Measurements from ENCODE around the gene CITED4.

The CITED4 gene

DNA sequence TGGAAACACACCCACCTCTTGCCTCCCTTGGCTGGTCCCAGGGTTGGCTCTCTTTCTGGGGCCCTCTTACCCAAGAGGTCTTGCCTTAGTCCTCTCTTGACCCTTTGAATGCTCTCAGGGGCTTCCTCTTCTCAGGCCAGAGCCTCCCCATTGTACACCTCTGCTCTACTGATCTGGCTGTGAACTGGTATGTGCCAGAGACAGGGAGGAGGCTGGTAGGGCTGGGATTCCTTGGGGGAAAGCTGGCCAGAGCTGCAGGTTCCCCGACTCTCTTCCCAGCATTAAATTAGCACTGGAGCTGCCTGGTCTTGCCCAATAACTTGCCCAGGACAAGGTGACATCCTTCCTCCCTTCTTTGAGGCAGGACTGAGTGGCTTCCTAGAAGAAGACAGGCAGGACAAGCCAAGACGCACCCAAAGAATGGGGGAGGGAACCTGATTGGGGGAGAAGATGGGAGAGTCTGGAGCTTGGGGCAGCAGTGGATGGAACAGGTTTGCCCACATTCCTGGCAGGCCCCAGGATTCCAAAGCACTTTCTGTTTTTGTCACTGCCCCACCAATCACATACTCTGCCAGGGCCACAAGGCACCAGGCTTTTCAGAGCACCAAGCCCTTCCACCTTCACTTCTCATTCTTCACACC, 37.2 kb upstream of the CITED4 start:
- TF ChIP-seq, protein P1, sequence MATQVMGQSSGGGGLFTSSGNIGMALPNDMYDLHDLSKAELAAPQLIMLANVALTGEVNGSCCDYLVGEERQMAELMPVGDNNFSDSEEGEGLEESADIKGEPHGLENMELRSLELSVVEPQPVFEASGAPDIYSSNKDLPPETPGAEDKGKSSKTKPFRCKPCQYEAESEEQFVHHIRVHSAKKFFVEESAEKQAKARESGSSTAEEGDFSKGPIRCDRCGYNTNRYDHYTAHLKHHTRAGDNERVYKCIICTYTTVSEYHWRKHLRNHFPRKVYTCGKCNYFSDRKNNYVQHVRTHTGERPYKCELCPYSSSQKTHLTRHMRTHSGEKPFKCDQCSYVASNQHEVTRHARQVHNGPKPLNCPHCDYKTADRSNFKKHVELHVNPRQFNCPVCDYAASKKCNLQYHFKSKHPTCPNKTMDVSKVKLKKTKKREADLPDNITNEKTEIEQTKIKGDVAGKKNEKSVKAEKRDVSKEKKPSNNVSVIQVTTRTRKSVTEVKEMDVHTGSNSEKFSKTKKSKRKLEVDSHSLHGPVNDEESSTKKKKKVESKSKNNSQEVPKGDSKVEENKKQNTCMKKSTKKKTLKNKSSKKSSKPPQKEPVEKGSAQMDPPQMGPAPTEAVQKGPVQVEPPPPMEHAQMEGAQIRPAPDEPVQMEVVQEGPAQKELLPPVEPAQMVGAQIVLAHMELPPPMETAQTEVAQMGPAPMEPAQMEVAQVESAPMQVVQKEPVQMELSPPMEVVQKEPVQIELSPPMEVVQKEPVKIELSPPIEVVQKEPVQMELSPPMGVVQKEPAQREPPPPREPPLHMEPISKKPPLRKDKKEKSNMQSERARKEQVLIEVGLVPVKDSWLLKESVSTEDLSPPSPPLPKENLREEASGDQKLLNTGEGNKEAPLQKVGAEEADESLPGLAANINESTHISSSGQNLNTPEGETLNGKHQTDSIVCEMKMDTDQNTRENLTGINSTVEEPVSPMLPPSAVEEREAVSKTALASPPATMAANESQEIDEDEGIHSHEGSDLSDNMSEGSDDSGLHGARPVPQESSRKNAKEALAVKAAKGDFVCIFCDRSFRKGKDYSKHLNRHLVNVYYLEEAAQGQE (IDR thresholded peaks at IDR 0.05; ENCODE audit: low read depth), result no peak
- TF ChIP-seq TEAD4 (IDR thresholded peaks at IDR 0.05) (peak; percentile 99), NFIC (IDR thresholded peaks at IDR 0.05) (peak; percentile 83), EP300 (IDR thresholded peaks at IDR 0.05; ENCODE audit: borderline replicate concordance) (peak; percentile 89), CREB1 (IDR thresholded peaks at IDR 0.05; ENCODE audit: low read depth) (0 out of 2 replicates have a peak, but pooled peaks have one; percentile 30), YY1 (IDR thresholded peaks at IDR 0.05; ENCODE audit: low read depth) (peak; percentile 67; the same call in 1 of the 2 replicates), RAD21 (IDR thresholded peaks at IDR 0.05; ENCODE audit: low read depth) (peak; percentile 10), TAF1 (IDR thresholded peaks at IDR 0.05; ENCODE audit: low read depth) (no peak), CEBPB (IDR thresholded peaks at IDR 0.05) (peak; percentile 55; the same call in 1 of the 2 replicates), EGR1 (IDR thresholded peaks at IDR 0.05) (no peak), FOXM1 (IDR thresholded peaks at IDR 0.05; ENCODE audit: borderline replicate concordance, low read depth) (peak; percentile 77), ZBTB7A (IDR thresholded peaks at IDR 0.05; ENCODE audit: low read depth) (no peak), TCF12 (IDR thresholded peaks at IDR 0.05; ENCODE audit: low read depth) (peak; percentile 90)
- TF ChIP-seq, protein P2, sequence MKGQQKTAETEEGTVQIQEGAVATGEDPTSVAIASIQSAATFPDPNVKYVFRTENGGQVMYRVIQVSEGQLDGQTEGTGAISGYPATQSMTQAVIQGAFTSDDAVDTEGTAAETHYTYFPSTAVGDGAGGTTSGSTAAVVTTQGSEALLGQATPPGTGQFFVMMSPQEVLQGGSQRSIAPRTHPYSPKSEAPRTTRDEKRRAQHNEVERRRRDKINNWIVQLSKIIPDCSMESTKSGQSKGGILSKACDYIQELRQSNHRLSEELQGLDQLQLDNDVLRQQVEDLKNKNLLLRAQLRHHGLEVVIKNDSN (IDR thresholded peaks at IDR 0.05), result peak; percentile 44
- TF ChIP-seq, protein P3, sequence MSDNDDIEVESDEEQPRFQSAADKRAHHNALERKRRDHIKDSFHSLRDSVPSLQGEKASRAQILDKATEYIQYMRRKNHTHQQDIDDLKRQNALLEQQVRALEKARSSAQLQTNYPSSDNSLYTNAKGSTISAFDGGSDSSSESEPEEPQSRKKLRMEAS (IDR thresholded peaks at IDR 0.05), result peak; percentile 45

DNA sequence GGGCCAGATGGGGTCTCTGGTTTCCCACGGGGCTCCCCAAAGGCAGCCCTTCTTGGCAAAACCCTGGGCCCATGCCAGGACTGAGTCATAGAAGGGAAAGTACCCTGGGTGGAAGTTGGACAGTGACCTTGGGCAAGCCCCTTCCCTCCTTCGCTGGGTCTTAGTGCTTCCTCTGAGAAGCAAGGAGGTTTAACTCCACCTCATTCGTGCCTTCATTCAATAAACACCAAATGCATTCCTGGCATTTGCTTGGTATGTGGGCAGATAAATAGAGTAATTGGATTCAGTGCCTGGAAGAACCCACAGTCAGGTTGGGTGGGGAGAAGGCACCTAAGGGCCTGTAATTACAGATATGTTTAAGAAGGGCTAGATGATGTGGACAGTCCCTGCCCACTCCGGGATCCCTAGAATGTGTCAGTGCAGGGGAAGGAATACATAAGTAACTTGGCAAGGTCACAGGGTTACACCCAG, 36.3 kb upstream of the CITED4 start:
- TF ChIP-seq TCF12 (IDR thresholded peaks at IDR 0.05; ENCODE audit: low read depth), result 0 out of 2 replicates have a peak, but pooled peaks have one; percentile 10
- TF ChIP-seq CREB1 (IDR thresholded peaks at IDR 0.05; ENCODE audit: low read depth), result no peak
- no peak for TF ChIP-seq YY1 (IDR thresholded peaks at IDR 0.05; ENCODE audit: low read depth)
- TF ChIP-seq, protein P2 (IDR thresholded peaks at IDR 0.05), result no peak
- TF ChIP-seq EGR1 (IDR thresholded peaks at IDR 0.05), result no peak
- 0 out of 2 replicates have a peak, but pooled peaks have one; percentile 35 for TF ChIP-seq ZBTB7A (IDR thresholded peaks at IDR 0.05; ENCODE audit: low read depth)
- TF ChIP-seq TAF1 (IDR thresholded peaks at IDR 0.05; ENCODE audit: low read depth), result no peak
- TF ChIP-seq FOXM1 (IDR thresholded peaks at IDR 0.05; ENCODE audit: borderline replicate concordance, low read depth), result no peak
- no peak for TF ChIP-seq CEBPB (IDR thresholded peaks at IDR 0.05)
- peak; percentile 5; the same call in 1 of the 2 replicates for TF ChIP-seq NFIC (IDR thresholded peaks at IDR 0.05)
- TF ChIP-seq TEAD4 (IDR thresholded peaks at IDR 0.05), result peak; percentile 91
- TF ChIP-seq EP300 (IDR thresholded peaks at IDR 0.05; ENCODE audit: borderline replicate concordance), result peak; percentile 36; the same call in 1 of the 2 replicates
- TF ChIP-seq, protein P1 (IDR thresholded peaks at IDR 0.05; ENCODE audit: low read depth), result no peak
- TF ChIP-seq, protein P3 (IDR thresholded peaks at IDR 0.05), result no peak
- no peak for TF ChIP-seq RAD21 (IDR thresholded peaks at IDR 0.05; ENCODE audit: low read depth)

DNA sequence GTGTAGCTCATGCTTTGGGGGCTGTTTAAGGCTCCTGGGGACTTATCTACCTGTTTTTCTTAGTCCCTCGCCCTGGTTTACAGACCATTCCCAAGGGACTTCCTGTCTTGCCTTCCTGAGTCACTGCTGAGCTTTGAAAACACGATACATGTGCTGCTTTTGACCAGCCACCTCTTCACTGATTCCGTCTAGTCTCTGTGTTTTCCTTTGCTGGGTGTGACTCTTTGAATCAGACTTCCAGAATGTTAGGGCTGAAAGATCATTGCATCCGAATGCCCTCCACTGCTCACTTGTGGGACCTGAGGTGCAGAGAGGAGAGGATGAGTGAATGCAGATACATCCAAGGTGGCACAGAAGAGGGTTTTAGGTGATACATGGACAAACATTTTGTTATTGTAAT, 35.4 kb upstream of the CITED4 start:
- TF ChIP-seq TCF12 (IDR thresholded peaks at IDR 0.05; ENCODE audit: low read depth) (no peak), CEBPB (IDR thresholded peaks at IDR 0.05) (no peak), ZBTB7A (IDR thresholded peaks at IDR 0.05; ENCODE audit: low read depth) (no peak), FOXM1 (IDR thresholded peaks at IDR 0.05; ENCODE audit: borderline replicate concordance, low read depth) (no peak), EGR1 (IDR thresholded peaks at IDR 0.05) (no peak), TAF1 (IDR thresholded peaks at IDR 0.05; ENCODE audit: low read depth) (no peak), RAD21 (IDR thresholded peaks at IDR 0.05; ENCODE audit: low read depth) (no peak), NFIC (IDR thresholded peaks at IDR 0.05) (no peak), CREB1 (IDR thresholded peaks at IDR 0.05; ENCODE audit: low read depth) (no peak), EP300 (IDR thresholded peaks at IDR 0.05; ENCODE audit: borderline replicate concordance) (no peak), YY1 (IDR thresholded peaks at IDR 0.05; ENCODE audit: low read depth) (no peak), TEAD4 (IDR thresholded peaks at IDR 0.05) (no peak)
- TF ChIP-seq, protein P2 (IDR thresholded peaks at IDR 0.05), result no peak
- TF ChIP-seq, protein P3 (IDR thresholded peaks at IDR 0.05), result no peak
- TF ChIP-seq, protein P1 (IDR thresholded peaks at IDR 0.05; ENCODE audit: low read depth), result no peak

Measured in Ishikawa (cell line).